B cell (primary cell): ENCODE data around the gene LRP5. TPM values are rescaled to one million over a fixed set of nuclear protein-coding genes. Genes with fewer than 3 reads are reported as not detected.

Experiments used
- ATAC-seq: fragments of 200-7000 bp; cut with Tn5 transposase; one replicate; pipeline ENCODE4 v1.10.0; 2021; ENCODE audit warnings: low read depth, mild to moderate bottlenecking, moderate number of reproducible peaks, moderate library complexity
- CTCF ChIA-PET: fragments of 350-600 bp; sonication (Branson Sonifier 250); formaldehyde crosslinking; loops from one replicate; lab custom pipeline; 2021; ENCODE audit warnings: antibody characterized with exemption, inconsistent platforms; lab: Charles Lee
- POLR2A ChIA-PET: fragments of 350-600 bp; sonication (Branson Sonifier 250); formaldehyde crosslinking; loops from one replicate; lab custom pipeline; 2021; ENCODE audit warnings: antibody characterized with exemption; lab: Charles Lee
- DNase-seq: peaks from one replicate; pipeline ENCODE4 v3.0.0; 2013
- H2AFZ ChIP-seq: 2 replicates; pipeline ENCODE4 v1.6.1; 2012; ENCODE audit warnings: mild to moderate bottlenecking, low read depth, low read length; ENCODE audit not compliant: insufficient read depth, poor library complexity, severe bottlenecking
- H3K27ac ChIP-seq, 2 donors: 1 replicate in 1 of 2; 2 replicates in 1 of 2; pipeline ENCODE4 v1.5.1; 2012 to 2013; ENCODE audit warnings: low read length in 2 of 2, mild to moderate bottlenecking in 2 of 2, moderate library complexity in 1 of 2
- H3K27me3 ChIP-seq, 4 experiments: fragments of 200-600 bp in 1 of 4; sonication (generic) in 1 of 4; replicated peaks in 1 of 4; 1 replicate in 2 of 4; 2 replicates in 2 of 4; pipeline versions ENCODE4 v1.6.1 to v1.7.0; 2013 to 2016; ENCODE audit warnings: low read length in 3 of 4, mild to moderate bottlenecking in 2 of 4, mixed read lengths in 1 of 4, moderate library complexity in 1 of 4; ENCODE audit not compliant: insufficient read depth in 4 of 4, control insufficient read depth in 3 of 4; ENCODE audit errors: control extremely low read depth in 1 of 4
- H3K36me3 ChIP-seq, 2 experiments: replicated peaks in 1 of 2; 1 replicate in 1 of 2; 2 replicates in 1 of 2; pipeline versions ENCODE4 v1.6.1 to v1.7.1; 2013; ENCODE audit warnings: low read length in 1 of 2; ENCODE audit not compliant: insufficient read depth in 2 of 2, control insufficient read depth in 1 of 2; ENCODE audit errors: control extremely low read depth in 1 of 2, extremely low read depth in 1 of 2
- H3K4me1 ChIP-seq, 2 donors: fragments of 200-600 bp in 1 of 2; sonication (generic) in 1 of 2; 1 replicate in 1 of 2; 2 replicates in 1 of 2; pipeline versions ENCODE4 v1.5.1 to v1.6.1; 2013 to 2017; ENCODE audit warnings: low read length in 2 of 2; ENCODE audit not compliant: control insufficient read depth in 2 of 2, insufficient read depth in 2 of 2
- H3K4me2 ChIP-seq: replicated peaks from 2 replicates; pipeline ENCODE3; 2012; ENCODE audit warnings: mild to moderate bottlenecking, low read depth, low read length; ENCODE audit not compliant: poor library complexity, severe bottlenecking
- H3K4me3 ChIP-seq, 5 experiments: fragments of 200-600 bp in 1 of 5; sonication (generic) in 1 of 5; 1 replicate in 3 of 5; 2 replicates in 2 of 5; pipeline versions ENCODE4 v1.5.1 to v1.7.0; 2011 to 2016; ENCODE audit warnings: low read length in 4 of 5, mild to moderate bottlenecking in 4 of 5, low read depth in 2 of 5, control low read depth in 1 of 5, moderate library complexity in 1 of 5; ENCODE audit not compliant: insufficient read depth in 1 of 5; ENCODE audit errors: control extremely low read depth in 1 of 5, extremely low read depth in 1 of 5
- H3K79me2 ChIP-seq: fragments of 200-600 bp; sonication (generic); one replicate; pipeline ENCODE4 v1.6.0; 2016; ENCODE audit warnings: low read length; ENCODE audit not compliant: control insufficient read depth, insufficient read depth
- H3K9ac ChIP-seq: fragments of 200-600 bp; sonication (generic); 2 replicates; pipeline ENCODE4 v1.6.1; 2017; ENCODE audit warnings: mild to moderate bottlenecking, low read length, moderate library complexity
- H3K9me3 ChIP-seq, 3 donors: one replicate each; pipeline versions ENCODE4 v1.6.1 to v1.7.1; 2013; ENCODE audit warnings: low read length in 2 of 3; ENCODE audit not compliant: control insufficient read depth in 2 of 3, insufficient read depth in 1 of 3; ENCODE audit errors: control extremely low read depth in 1 of 3
- H4K20me1 ChIP-seq: 2 replicates; pipeline ENCODE4 v1.6.0; 2012; ENCODE audit warnings: mild to moderate bottlenecking, low read length; ENCODE audit not compliant: insufficient read depth, control insufficient read depth, poor library complexity, severe bottlenecking
- H3K27ac Mint-ChIP-seq: one replicate; pipeline ENCODE4 v1.8.0; 2021; ENCODE audit warnings: mixed read lengths
- H3K27me3 Mint-ChIP-seq: one replicate; pipeline ENCODE4 v1.8.0; 2021; ENCODE audit warnings: mixed read lengths
- H3K4me1 Mint-ChIP-seq: one replicate; pipeline ENCODE4 v1.8.0; 2021; ENCODE audit warnings: mixed read lengths
- H3K4me3 Mint-ChIP-seq: one replicate; pipeline ENCODE4 v1.8.0; 2021; ENCODE audit warnings: mixed read lengths
- H3K9me3 Mint-ChIP-seq: one replicate; pipeline ENCODE4 v1.8.0; 2022; ENCODE audit warnings: mixed read lengths; ENCODE audit not compliant: insufficient read depth
- EZH2 ChIP-seq: IDR thresholded peaks from 2 replicates; pipeline ENCODE4 v1.6.1; 2012; ENCODE audit warnings: borderline replicate concordance, low read depth, mild to moderate bottlenecking, moderate library complexity, low read length; ENCODE audit not compliant: insufficient read depth, poor library complexity, severe bottlenecking
- WGBS: methylation state at CpG from one replicate; pipeline ENCODE4 v1.1.5; 2013; ENCODE audit warnings: missing lambda C conversion rate; ENCODE audit not compliant: insufficient coverage; 5-methylcytosine and 5-hydroxymethylcytosine counted together
- intact Hi-C: fragments of 100-400 bp; cut with micrococcal nuclease; formaldehyde crosslinking; loops from one replicate; pipeline ENCODE4 v1.10.0; 2022
- polyA plus RNA-seq: library from polyadenylated mRNA; depleted of rRNA; stranded (reverse); fragments of >200 nt; gene quantifications from 2 replicates; pipeline ENCODE4 v1.2.3, GENCODE V29; 2012
- total RNA-seq, 2 donors: library from RNA; stranded (reverse); fragments of 120-200 nt in 1 of 2; gene quantifications; 1 replicate in 1 of 2; 2 replicates in 1 of 2; pipeline versions ENCODE4 v1.2.3 to v1.2.4, GENCODE V29; 2013 to 2022
- TF ChIP-seq, protein P1 (sequence below): fragments of 200-600 bp; IDR thresholded peaks from one replicate; pipeline ENCODE4 v1.8.0; 2022; ENCODE audit warnings: antibody characterized with exemption, mild to moderate bottlenecking

LRP5 gene
- total and polyA plus RNA-seq, 2 donors (not counting 1 experiment from before 2014, with no cell fraction given) = 2.4 to 13.9 TPM

DNA sequence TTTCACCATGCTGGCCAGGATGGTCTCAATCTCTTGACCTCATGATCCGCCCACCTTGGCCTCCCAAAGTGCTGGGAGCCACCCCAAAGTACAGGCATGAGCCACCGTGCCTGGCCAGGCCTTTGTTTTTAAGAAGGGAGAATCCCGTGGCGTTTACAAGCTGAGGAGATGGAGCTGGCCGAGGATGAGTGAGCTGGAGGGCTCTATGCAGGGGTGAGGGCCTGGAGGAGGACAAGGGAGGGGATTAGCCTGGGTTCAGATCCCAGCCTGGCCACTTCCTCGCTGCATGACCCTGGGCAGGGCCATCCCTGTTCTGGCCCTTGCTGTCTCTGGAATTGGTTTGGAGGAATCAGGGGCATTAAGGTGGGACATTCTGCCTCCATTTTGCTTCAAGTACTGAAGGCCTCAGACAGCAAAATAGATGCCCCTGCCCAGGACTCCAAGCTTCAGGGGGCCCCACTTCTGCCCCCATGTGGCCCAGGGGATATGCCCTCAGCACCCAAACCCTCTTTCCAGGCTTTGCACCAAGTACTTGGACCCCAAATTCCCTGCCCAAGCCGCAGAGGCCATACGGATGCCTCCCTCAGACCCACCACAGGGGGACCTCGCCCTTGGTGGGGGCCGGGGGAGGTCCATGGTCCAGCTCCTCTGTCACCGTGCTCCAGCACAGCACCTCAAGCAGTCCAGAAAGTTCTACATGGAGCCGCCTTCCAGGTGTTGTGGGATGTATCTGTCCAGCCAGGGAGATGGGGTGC is 12.1 kb upstream of the LRP5 start:
- no peaks in the 10 kb centered on the region for H3K27me3 Mint-ChIP-seq
- no peaks in the 10 kb centered on the region for H3K9me3 Mint-ChIP-seq
- Histone ChIP-seq H3K79me2 (peaks cover 6% of the 10 kb centered on the region), H3K4me2 (no peak overlapping the region), H3K9me3 (peaks cover 0 to 8% (median 6%) of the 10 kb centered on the region in 3 donors), H4K20me1 (no peaks in the 10 kb centered on the region), H3K36me3 (no peaks in the 10 kb centered on the region), H3K27me3 (no peaks in the 10 kb centered on the region), H3K27ac (no peak overlapping the region), H3K4me3 (no peak overlapping the region), H2AFZ (no peak overlapping the region), H3K4me1 (peaks cover 22 to 42% of the 10 kb centered on the region in 2 donors), H3K9ac (no peak overlapping the region)
- H3K27ac Mint-ChIP-seq = no peak overlapping the region
- 93% methylated on average over 9 of the region's 12 CpGs for WGBS
- TF ChIP-seq, protein P1, sequence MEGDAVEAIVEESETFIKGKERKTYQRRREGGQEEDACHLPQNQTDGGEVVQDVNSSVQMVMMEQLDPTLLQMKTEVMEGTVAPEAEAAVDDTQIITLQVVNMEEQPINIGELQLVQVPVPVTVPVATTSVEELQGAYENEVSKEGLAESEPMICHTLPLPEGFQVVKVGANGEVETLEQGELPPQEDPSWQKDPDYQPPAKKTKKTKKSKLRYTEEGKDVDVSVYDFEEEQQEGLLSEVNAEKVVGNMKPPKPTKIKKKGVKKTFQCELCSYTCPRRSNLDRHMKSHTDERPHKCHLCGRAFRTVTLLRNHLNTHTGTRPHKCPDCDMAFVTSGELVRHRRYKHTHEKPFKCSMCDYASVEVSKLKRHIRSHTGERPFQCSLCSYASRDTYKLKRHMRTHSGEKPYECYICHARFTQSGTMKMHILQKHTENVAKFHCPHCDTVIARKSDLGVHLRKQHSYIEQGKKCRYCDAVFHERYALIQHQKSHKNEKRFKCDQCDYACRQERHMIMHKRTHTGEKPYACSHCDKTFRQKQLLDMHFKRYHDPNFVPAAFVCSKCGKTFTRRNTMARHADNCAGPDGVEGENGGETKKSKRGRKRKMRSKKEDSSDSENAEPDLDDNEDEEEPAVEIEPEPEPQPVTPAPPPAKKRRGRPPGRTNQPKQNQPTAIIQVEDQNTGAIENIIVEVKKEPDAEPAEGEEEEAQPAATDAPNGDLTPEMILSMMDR = no peak
- TF ChIP-seq EZH2 = no peak
- CTCF ChIA-PET = interaction anchor here (0.6 to 11.4 kb wide), 7 partner anchors 22 to 182 kb away, joined by 3 to 427 read pairs (median 63); partner anchors contain the start of gene C11orf24
- DNase-seq (no peak), ATAC-seq (no peak)
- H3K4me1 Mint-ChIP-seq = peaks cover 31% of the 10 kb centered on the region
- no peak overlapping the region for H3K4me3 Mint-ChIP-seq
- intact Hi-C loops = no loop called here
- POLR2A ChIA-PET = interaction anchor here (0.6 to 0.7 kb wide), 3 partner anchors 14 to 160 kb away, joined by 3 to 7 read pairs (median 4); partner anchors contain the start of gene PPP6R3

DNA sequence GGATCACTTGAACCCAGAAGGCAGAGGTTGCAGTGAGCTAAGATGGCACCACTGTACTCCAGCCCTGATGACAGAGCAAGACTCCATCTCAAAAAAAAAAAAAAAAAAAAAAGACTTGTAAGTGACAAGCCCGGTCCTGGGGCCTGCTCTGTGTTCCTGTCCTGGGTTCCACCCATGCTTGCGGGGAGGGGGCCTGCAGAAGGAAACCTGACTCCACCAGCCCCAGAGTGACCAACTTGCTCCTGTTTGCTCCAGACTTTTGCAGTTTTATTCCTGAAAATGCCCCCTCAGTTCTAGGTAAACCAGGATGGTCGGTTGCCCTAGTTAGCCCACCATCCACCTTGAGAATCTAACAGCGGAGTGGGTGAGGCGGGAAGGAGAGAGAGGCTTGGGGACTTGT is 10.1 kb upstream of the LRP5 start:
- DNase-seq (no peak), ATAC-seq (no peak)
- Histone ChIP-seq H2AFZ (no peak overlapping the region), H3K9me3 (peaks cover 0 to 8% (median 6%) of the 10 kb centered on the region in 3 donors), H3K79me2 (peaks cover 4% of the 10 kb centered on the region), H3K36me3 (no peaks in the 10 kb centered on the region), H3K4me2 (no peak overlapping the region), H4K20me1 (no peaks in the 10 kb centered on the region), H3K27me3 (no peaks in the 10 kb centered on the region), H3K9ac (no peak overlapping the region), H3K4me1 (peaks cover 8 to 27% of the 10 kb centered on the region in 2 donors), H3K4me3 (no peak overlapping the region), H3K27ac (no peak overlapping the region)
- Mint-ChIP-seq H3K9me3 (no peaks in the 10 kb centered on the region), H3K27me3 (no peaks in the 10 kb centered on the region), H3K4me3 (no peak overlapping the region), H3K27ac (no peak overlapping the region), H3K4me1 (peaks cover 17% of the 10 kb centered on the region)
- 92% methylated on average over 2 of the region's 5 CpGs for WGBS
- CTCF ChIA-PET = interaction anchor here (0.6 to 11.4 kb wide), 5 partner anchors 32 to 1343 kb away, joined by 3 to 427 read pairs (median 77); partner anchors contain the start of gene C11orf24
- intact Hi-C loops = no loop called here
- TF ChIP-seq, protein P1 = no peak
- TF ChIP-seq EZH2 = no peak
- POLR2A ChIA-PET = no interaction called here
